Measurements from ENCODE around the gene INSR. TPM values are rescaled to one million over a fixed set of nuclear protein-coding genes. Genes with fewer than 3 reads are reported as not detected.
"Not testable (repeated sequence)": the region's sequence is repeated elsewhere in the genome, so short reads cannot be mapped to it uniquely, and the experiment has no call there.

Gene INSR
- total RNA-seq, 2 experiments from 2014 or later = 0.90 to 1.3 TPM

GRCh38 chr19:7318176-7318575 is 24.0 kb upstream of the INSR start:
- Mint-ChIP-seq H3K9me3 (peaks cover 5% of the 10 kb centered on the region), H3K36me3 (ENCODE audit: low read depth) (no peaks in the 10 kb centered on the region), H3K4me3 (no peak overlapping the region), H3K27me3 (peaks cover 2% of the 10 kb centered on the region), H3K4me1 (no peaks in the 10 kb centered on the region), H3K27ac (no peak overlapping the region)
- DNase-seq = no peak
- ChIA-PET CTCF (no interaction called here), POLR2A (no interaction called here)

GRCh38 chr19:7312816-7313215 is 18.6 kb upstream of the INSR start:
- no peaks in the 10 kb centered on the region for H3K36me3 Mint-ChIP-seq (ENCODE audit: low read depth)
- H3K9me3 Mint-ChIP-seq = no peaks in the 10 kb centered on the region
- no peak overlapping the region for H3K4me3 Mint-ChIP-seq
- CTCF ChIA-PET = no interaction called here
- H3K27ac Mint-ChIP-seq = no peak overlapping the region
- POLR2A ChIA-PET = no interaction called here
- H3K27me3 Mint-ChIP-seq = no peaks in the 10 kb centered on the region
- DNase-seq = no peak
- H3K4me1 Mint-ChIP-seq = no peaks in the 10 kb centered on the region

- H3K27ac Mint-ChIP-seq = no peak overlapping the region
- no peaks in the 10 kb centered on the region for H3K9me3 Mint-ChIP-seq
- H3K4me1 Mint-ChIP-seq = no peaks in the 10 kb centered on the region
- no peaks in the 10 kb centered on the region for H3K27me3 Mint-ChIP-seq
- H3K4me3 Mint-ChIP-seq = no peak overlapping the region
- ChIA-PET CTCF (no interaction called here), POLR2A (no interaction called here)
- no peaks in the 10 kb centered on the region for H3K36me3 Mint-ChIP-seq (ENCODE audit: low read depth)
- no peak for DNase-seq
Measured at GRCh38 chr19:7311911-7312310, 17.7 kb upstream of the INSR start.

- POLR2A ChIA-PET; H3K4me1 Mint-ChIP-seq; H3K36me3 Mint-ChIP-seq (ENCODE audit: low read depth); H3K9me3 Mint-ChIP-seq; DNase-seq; H3K27me3 Mint-ChIP-seq; H3K27ac Mint-ChIP-seq; H3K4me3 Mint-ChIP-seq: not testable (repeated sequence)
- CTCF ChIA-PET = interaction anchor here (1.2 kb wide), 1 partner anchor 18 kb away, joined by 3 read pairs; no protein-coding TSS in a partner anchor
Measured at GRCh38 chr19:7308327-7308726, 14.1 kb upstream of the INSR start.

GRCh38 chr19:7307590-7308218 is 13.5 kb upstream of the INSR start:
- CTCF ChIA-PET = no interaction called here
- no peak overlapping the region for H3K27ac Mint-ChIP-seq
- H3K36me3 Mint-ChIP-seq (ENCODE audit: low read depth) = no peaks in the 10 kb centered on the region
- no peaks in the 10 kb centered on the region for H3K9me3 Mint-ChIP-seq
- no peak for DNase-seq
- H3K4me1 Mint-ChIP-seq = no peaks in the 10 kb centered on the region
- no peaks in the 10 kb centered on the region for H3K27me3 Mint-ChIP-seq
- POLR2A ChIA-PET = no interaction called here
- H3K4me3 Mint-ChIP-seq = no peak overlapping the region

GRCh38 chr19:7304200-7304599 is 10.0 kb upstream of the INSR start:
- ChIA-PET POLR2A (interaction anchor here (0.6 kb wide), 1 partner anchor 110 kb away, joined by 3 read pairs; no protein-coding TSS in a partner anchor), CTCF (no interaction called here)
- Mint-ChIP-seq H3K36me3 (ENCODE audit: low read depth) (no peaks in the 10 kb centered on the region), H3K27me3 (peaks cover 4% of the 10 kb centered on the region), H3K4me1 (no peaks in the 10 kb centered on the region), H3K9me3 (no peaks in the 10 kb centered on the region), H3K4me3 (no peak overlapping the region), H3K27ac (no peak overlapping the region)
- no peak for DNase-seq

- Mint-ChIP-seq H3K9me3 (no peaks in the 10 kb centered on the region), H3K4me1 (no peaks in the 10 kb centered on the region), H3K27ac (no peak overlapping the region), H3K36me3 (ENCODE audit: low read depth) (no peaks in the 10 kb centered on the region), H3K27me3 (peaks cover 4% of the 10 kb centered on the region), H3K4me3 (no peak overlapping the region)
- ChIA-PET CTCF (no interaction called here), POLR2A (no interaction called here)
- no peak for DNase-seq
Measured at GRCh38 chr19:7303470-7303869, 9.3 kb upstream of the INSR start.

GRCh38 chr19:7301525-7301924 is 7.3 kb upstream of the INSR start:
- no peaks in the 10 kb centered on the region for H3K36me3 Mint-ChIP-seq (ENCODE audit: low read depth)
- no peaks in the 10 kb centered on the region for H3K9me3 Mint-ChIP-seq
- no peaks in the 10 kb centered on the region for H3K4me1 Mint-ChIP-seq
- ChIA-PET CTCF (interaction anchor here (0.7 kb wide), 1 partner anchor 157 kb away, joined by 3 read pairs; no protein-coding TSS in a partner anchor), POLR2A (no interaction called here)
- peaks cover 6% of the 10 kb centered on the region for H3K27me3 Mint-ChIP-seq
- no peak overlapping the region for H3K27ac Mint-ChIP-seq
- no peak overlapping the region for H3K4me3 Mint-ChIP-seq
- DNase-seq = no peak

GRCh38 chr19:7297742-7298141 is 3.5 kb upstream of the INSR start:
- H3K4me3 Mint-ChIP-seq = no peak overlapping the region
- POLR2A ChIA-PET = no interaction called here
- peaks cover 27% of the 10 kb centered on the region for H3K27me3 Mint-ChIP-seq
- CTCF ChIA-PET = no interaction called here
- DNase-seq = no peak
- H3K9me3 Mint-ChIP-seq = no peaks in the 10 kb centered on the region
- no peaks in the 10 kb centered on the region for H3K36me3 Mint-ChIP-seq (ENCODE audit: low read depth)
- H3K4me1 Mint-ChIP-seq = peaks cover 12% of the 10 kb centered on the region
- no peak overlapping the region for H3K27ac Mint-ChIP-seq

GRCh38 chr19:7295912-7296536 is 1.8 kb upstream of the INSR start:
- Mint-ChIP-seq H3K4me1 (peaks cover 12% of the 10 kb centered on the region), H3K27me3 (peaks cover 35% of the 10 kb centered on the region), H3K27ac (no peak overlapping the region), H3K9me3 (no peaks in the 10 kb centered on the region), H3K4me3 (no peak overlapping the region), H3K36me3 (ENCODE audit: low read depth) (no peaks in the 10 kb centered on the region)
- no peak for DNase-seq
- CTCF ChIA-PET = interaction anchor here (0.5 kb wide), 1 partner anchor 30 kb away, joined by 3 read pairs; no protein-coding TSS in a partner anchor
- POLR2A ChIA-PET = no interaction called here

- no peak overlapping the region for H3K27ac Mint-ChIP-seq
- ChIA-PET CTCF (interaction anchor here (0.9 kb wide), 1 partner anchor 146 kb away, joined by 3 read pairs; no protein-coding TSS in a partner anchor), POLR2A (interaction anchor here (1.5 kb wide), 1 partner anchor 195 kb away, joined by 3 read pairs; no protein-coding TSS in a partner anchor)
- H3K9me3 Mint-ChIP-seq = no peaks in the 10 kb centered on the region
- H3K27me3 Mint-ChIP-seq = peaks cover 32% of the 10 kb centered on the region
- H3K4me3 Mint-ChIP-seq = peak overlapping the region; percentile 66
- DNase-seq = no peak
- no peaks in the 10 kb centered on the region for H3K36me3 Mint-ChIP-seq (ENCODE audit: low read depth)
- H3K4me1 Mint-ChIP-seq = peaks cover 12% of the 10 kb centered on the region
Measured at GRCh38 chr19:7294558-7295212, 471 bp upstream of the INSR start.

- Mint-ChIP-seq H3K4me3 (no peak overlapping the region), H3K27ac (no peak overlapping the region), H3K36me3 (ENCODE audit: low read depth) (no peaks in the 10 kb centered on the region), H3K9me3 (no peaks in the 10 kb centered on the region), H3K4me1 (peaks cover 12% of the 10 kb centered on the region), H3K27me3 (peaks cover 32% of the 10 kb centered on the region)
- DNase-seq = no peak
- CTCF ChIA-PET = no interaction called here
- POLR2A ChIA-PET = interaction anchor here (0.9 to 1.5 kb wide), 2 partner anchors 11 to 194 kb away, joined by 3 read pairs; no protein-coding TSS in a partner anchor
Measured at GRCh38 chr19:7292950-7293761, 1.1 kb downstream of the INSR start.

GRCh38 chr19:7292352-7292949 is 1.8 kb downstream of the INSR start:
- CTCF ChIA-PET = no interaction called here
- no peak for DNase-seq
- no peaks in the 10 kb centered on the region for H3K9me3 Mint-ChIP-seq
- H3K27ac Mint-ChIP-seq = no peak overlapping the region
- POLR2A ChIA-PET = no interaction called here
- peaks cover 12% of the 10 kb centered on the region for H3K4me1 Mint-ChIP-seq
- peaks cover 32% of the 10 kb centered on the region for H3K27me3 Mint-ChIP-seq
- peak overlapping the region; percentile 31 for H3K4me3 Mint-ChIP-seq
- H3K36me3 Mint-ChIP-seq (ENCODE audit: low read depth) = no peaks in the 10 kb centered on the region
